PC-9 (cell line): Measurements from ENCODE around the gene NPEPPS. TPM values are rescaled to one million over a fixed set of nuclear protein-coding genes. Genes with fewer than 3 reads are reported as not detected.
A peak's percentile ranks its signal among the peaks of the same experiment; 100 is the strongest.

Experiments
- BruUV-seq: library from RNA; stranded (reverse); fragments of 400-500 nt; replicated peaks from 2 replicates; lab custom pipeline; 2021; lab: Mats Ljungman, UMichigan
- CTCF ChIA-PET: fragments of 300-600 bp; sonication (Branson Sonifier 250); formaldehyde crosslinking; loops from one replicate; lab custom pipeline; 2022; ENCODE audit warnings: antibody characterized with exemption; lab: Charles Lee
- POLR2A ChIA-PET: fragments of 300-600 bp; sonication (Branson Sonifier 250); formaldehyde crosslinking; loops from one replicate; lab custom pipeline; 2022; ENCODE audit warnings: antibody characterized with exemption; ENCODE audit not compliant: unreplicated experiment; lab: Charles Lee
- DNase-seq, 2 experiments: peaks; one replicate each; pipeline versions ENCODE4 v3.0.0 to v3.0.0-alpha.2; 2015 to 2022; ENCODE audit warnings: mixed read lengths in 1 of 2
- H2AFZ ChIP-seq: fragments of 200-600 bp; sonication (generic); 2 replicates; pipeline ENCODE4 v1.8.1; 2017; ENCODE audit warnings: antibody characterized with exemption
- H3F3A ChIP-seq: fragments of 200-600 bp; sonication (generic); 2 replicates; pipeline ENCODE4 v1.8.1; 2017; ENCODE audit warnings: antibody characterized with exemption, mild to moderate bottlenecking, low read depth; ENCODE audit not compliant: insufficient read depth
- H3K27ac ChIP-seq: fragments of 200-600 bp; sonication (generic); 2 replicates; pipeline ENCODE4 v1.6.1; 2016; ENCODE audit warnings: mixed run types
- H3K27me3 ChIP-seq: fragments of 200-600 bp; sonication (generic); 2 replicates; pipeline ENCODE4 v1.6.1; 2016; ENCODE audit warnings: low read depth, mixed run types; ENCODE audit not compliant: insufficient read depth
- H3K36me3 ChIP-seq: fragments of 200-600 bp; sonication (generic); 2 replicates; pipeline ENCODE4 v1.6.1; 2016; ENCODE audit warnings: low read depth, mixed run types
- H3K4me1 ChIP-seq: fragments of 200-600 bp; sonication (generic); replicated peaks from 2 replicates; pipeline ENCODE4 v1.6.1; 2016; ENCODE audit warnings: mixed run types; ENCODE audit not compliant: insufficient read depth
- H3K4me2 ChIP-seq: fragments of 200-600 bp; sonication (generic); 2 replicates; pipeline ENCODE4 v1.6.1; 2017; ENCODE audit warnings: mixed run types
- H3K4me3 ChIP-seq: fragments of 200-600 bp; sonication (generic); 2 replicates; pipeline ENCODE4 v1.6.1; 2016; ENCODE audit warnings: mixed run types
- H3K79me2 ChIP-seq: fragments of 200-600 bp; sonication (generic); 2 replicates; pipeline ENCODE4 v1.6.1; 2017; ENCODE audit warnings: low read depth, mixed run types
- H3K9me2 ChIP-seq: fragments of 200-600 bp; sonication (generic); 2 replicates; pipeline ENCODE4 v1.8.1; 2017; ENCODE audit warnings: mild to moderate bottlenecking; ENCODE audit not compliant: insufficient read depth
- H3K9me3 ChIP-seq: fragments of 200-600 bp; sonication (generic); 2 replicates; pipeline ENCODE4 v1.8.1; 2016; ENCODE audit warnings: low read depth; ENCODE audit not compliant: insufficient read depth
- H4K20me1 ChIP-seq: fragments of 200-600 bp; sonication (generic); 2 replicates; pipeline ENCODE4 v1.8.1; 2017; ENCODE audit not compliant: insufficient read depth
- EZH2 ChIP-seq: fragments of 200-600 bp; sonication (generic); IDR thresholded peaks from 2 replicates; pipeline ENCODE4 v1.8.0; 2017; ENCODE audit warnings: antibody characterized with exemption, low read depth
- intact Hi-C: fragments of 100-400 bp; cut with micrococcal nuclease; formaldehyde crosslinking; loops from one replicate; pipeline ENCODE4 v1.10.0; 2022; ENCODE audit not compliant: unreplicated experiment
- total RNA-seq: library from RNA; stranded (reverse); gene quantifications from 2 replicates; pipeline ENCODE4 v1.2.3, GENCODE V29; 2021
- TF ChIP-seq, protein P1 (sequence below): fragments of 200-600 bp; sonication (generic); conservative IDR thresholded peaks from 2 replicates; pipeline ENCODE4 v1.6.1; 2017; ENCODE audit warnings: mixed run types, antibody characterized with exemption, mild to moderate bottlenecking, moderate library complexity

The NPEPPS gene
- total RNA-seq, 1 experiment from 2014 or later = 187 TPM

DNA sequence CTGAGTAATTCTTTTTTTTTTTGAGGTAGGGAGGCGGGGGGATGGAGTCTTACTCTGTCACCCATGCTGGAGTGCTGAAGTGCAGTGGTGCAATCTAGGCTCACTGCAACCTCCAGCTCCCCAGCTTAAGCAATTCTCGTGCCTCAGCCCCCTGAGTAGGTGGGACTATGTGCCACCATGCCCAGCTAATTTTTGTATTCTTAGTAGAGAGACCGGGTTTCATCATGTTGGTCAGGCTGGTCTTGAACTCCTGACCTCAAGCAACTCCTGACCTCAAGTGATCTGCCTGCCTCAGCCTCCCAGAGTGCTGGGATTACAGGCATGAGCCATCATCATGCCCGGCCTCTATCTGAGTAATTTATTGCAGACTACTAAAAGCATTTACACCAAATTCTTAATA, 138.2 kb downstream of the NPEPPS start:
- CTCF ChIA-PET = interaction anchor here (0.6 kb wide), 1 partner anchor 33 kb away, joined by 5 read pairs; no protein-coding TSS in a partner anchor

DNA sequence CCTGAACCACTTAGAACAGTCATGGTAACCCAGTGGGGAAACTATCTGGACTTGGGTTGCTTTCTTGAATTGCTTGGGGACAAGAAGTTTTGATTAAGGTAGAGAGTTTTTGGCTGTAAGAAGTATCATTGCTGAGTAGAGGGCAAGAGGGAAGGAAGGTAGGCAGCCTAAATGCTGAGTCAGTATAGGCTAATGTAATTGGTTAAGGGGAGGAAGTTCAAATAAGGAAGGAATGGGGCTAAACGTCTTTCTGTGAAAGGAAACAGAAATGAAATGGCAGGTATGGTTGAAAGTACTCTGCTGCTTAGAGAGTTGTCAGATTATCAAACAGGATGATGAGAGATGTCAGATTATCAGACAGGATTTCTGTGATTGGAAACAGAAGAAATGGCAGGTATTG, 139.2 kb downstream of the NPEPPS start:
- no peaks in the 10 kb centered on the region for H3K4me1 ChIP-seq
- peaks cover 57% of the 10 kb centered on the region for H4K20me1 ChIP-seq
- no peaks in the 10 kb centered on the region for H3K27me3 ChIP-seq
- peaks cover 87% of the 10 kb centered on the region for H3K36me3 ChIP-seq
- H3K4me2 ChIP-seq = no peak overlapping the region
- peaks cover 78% of the 10 kb centered on the region for H3F3A ChIP-seq
- intact Hi-C loops = no loop called here
- ChIA-PET POLR2A (no interaction called here), CTCF (no interaction called here)
- H2AFZ ChIP-seq = no peak overlapping the region
- no peak for DNase-seq
- no peaks in the 10 kb centered on the region for H3K9me2 ChIP-seq
- TF ChIP-seq, protein P1, sequence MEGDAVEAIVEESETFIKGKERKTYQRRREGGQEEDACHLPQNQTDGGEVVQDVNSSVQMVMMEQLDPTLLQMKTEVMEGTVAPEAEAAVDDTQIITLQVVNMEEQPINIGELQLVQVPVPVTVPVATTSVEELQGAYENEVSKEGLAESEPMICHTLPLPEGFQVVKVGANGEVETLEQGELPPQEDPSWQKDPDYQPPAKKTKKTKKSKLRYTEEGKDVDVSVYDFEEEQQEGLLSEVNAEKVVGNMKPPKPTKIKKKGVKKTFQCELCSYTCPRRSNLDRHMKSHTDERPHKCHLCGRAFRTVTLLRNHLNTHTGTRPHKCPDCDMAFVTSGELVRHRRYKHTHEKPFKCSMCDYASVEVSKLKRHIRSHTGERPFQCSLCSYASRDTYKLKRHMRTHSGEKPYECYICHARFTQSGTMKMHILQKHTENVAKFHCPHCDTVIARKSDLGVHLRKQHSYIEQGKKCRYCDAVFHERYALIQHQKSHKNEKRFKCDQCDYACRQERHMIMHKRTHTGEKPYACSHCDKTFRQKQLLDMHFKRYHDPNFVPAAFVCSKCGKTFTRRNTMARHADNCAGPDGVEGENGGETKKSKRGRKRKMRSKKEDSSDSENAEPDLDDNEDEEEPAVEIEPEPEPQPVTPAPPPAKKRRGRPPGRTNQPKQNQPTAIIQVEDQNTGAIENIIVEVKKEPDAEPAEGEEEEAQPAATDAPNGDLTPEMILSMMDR = no peak
- TF ChIP-seq EZH2 = no peak
- peak overlapping the region; percentile 17; the same call in 1 of the 2 replicates for H3K27ac ChIP-seq
- no TSS peak for BruUV-seq
- no peaks in the 10 kb centered on the region for H3K9me3 ChIP-seq
- no peak overlapping the region for H3K4me3 ChIP-seq
- peaks cover 38% of the 10 kb centered on the region for H3K79me2 ChIP-seq

More for the DNA sequence above, 138.2 kb downstream of the NPEPPS start:
- DNase-seq = no peak
- Histone ChIP-seq H3K9me2 (no peaks in the 10 kb centered on the region), H3K9me3 (no peaks in the 10 kb centered on the region), H3K27ac (no peak overlapping the region), H2AFZ (no peak overlapping the region), H3K4me3 (no peak overlapping the region), H3K36me3 (peaks cover 87% of the 10 kb centered on the region), H3F3A (peaks cover 78% of the 10 kb centered on the region), H4K20me1 (peaks cover 58% of the 10 kb centered on the region), H3K4me1 (no peaks in the 10 kb centered on the region), H3K79me2 (peaks cover 37% of the 10 kb centered on the region), H3K27me3 (no peaks in the 10 kb centered on the region), H3K4me2 (no peak overlapping the region)
- TF ChIP-seq EZH2 = no peak
- TF ChIP-seq, protein P1 = no peak
- BruUV-seq = TSS peak; percentile 5
- POLR2A ChIA-PET = no interaction called here
- intact Hi-C loops = no loop called here

Other genes with a start within 250 kb of the NPEPPS start
- gene EFCAB13, start 207.2 kb upstream of the NPEPPS start, total RNA-seq = 3.2 and 3.3 TPM in 2 replicates
- gene KPNB1, start 118.8 kb downstream of the NPEPPS start, total RNA-seq = 305 and 306 TPM in 2 replicates
- 3.3 and 4.9 TPM in 2 replicates for gene TBKBP1, start 163.1 kb downstream of the NPEPPS start, total RNA-seq
- not detected in 2 replicates for gene TBX21, start 202.1 kb downstream of the NPEPPS start, total RNA-seq